Measurements from ENCODE around the gene SDHD.

SDHD gene

DNA sequence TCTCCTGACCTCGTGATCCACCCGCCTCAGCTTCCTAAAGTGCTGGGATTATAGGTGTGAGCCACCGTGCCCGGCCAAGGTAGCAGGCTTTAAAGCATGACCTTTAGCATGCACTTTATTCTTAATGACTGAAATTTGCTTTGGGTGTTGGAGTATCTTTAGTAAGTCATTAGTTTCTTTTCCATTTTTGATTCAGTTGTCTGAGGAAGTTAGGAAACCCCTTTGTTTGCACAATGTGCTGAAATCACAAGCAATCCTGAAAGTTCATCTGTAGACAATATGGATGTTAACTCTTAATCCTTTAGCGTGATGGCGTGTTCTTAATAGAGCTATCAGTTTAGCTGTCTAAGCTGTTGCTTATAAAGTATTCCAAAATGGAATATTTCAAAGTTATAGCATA lies 16.8 kb downstream of the SDHD start:
- DNase-seq (ENCODE audit: low read depth), result no peak

DNA sequence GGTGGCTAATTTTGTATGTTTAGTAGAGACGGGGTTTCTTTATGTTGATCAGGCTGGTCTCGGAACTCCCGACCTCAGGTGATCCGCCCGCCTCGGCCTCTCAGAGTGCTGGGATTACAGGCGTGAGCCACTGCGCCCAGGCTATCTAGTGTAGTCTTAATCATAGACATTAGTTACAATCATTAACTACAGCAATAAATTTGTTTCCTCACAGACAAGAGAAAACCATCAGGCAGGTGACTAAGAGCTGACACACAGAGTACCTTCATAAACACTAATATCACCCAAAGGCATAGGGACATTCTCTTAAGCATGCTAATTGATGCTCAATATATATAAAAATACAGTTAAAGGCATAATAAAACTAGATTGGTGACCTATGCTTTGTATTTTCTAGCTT lies 19.4 kb downstream of the SDHD start:
- DNase-seq (ENCODE audit: low read depth), result no peak

DNA sequence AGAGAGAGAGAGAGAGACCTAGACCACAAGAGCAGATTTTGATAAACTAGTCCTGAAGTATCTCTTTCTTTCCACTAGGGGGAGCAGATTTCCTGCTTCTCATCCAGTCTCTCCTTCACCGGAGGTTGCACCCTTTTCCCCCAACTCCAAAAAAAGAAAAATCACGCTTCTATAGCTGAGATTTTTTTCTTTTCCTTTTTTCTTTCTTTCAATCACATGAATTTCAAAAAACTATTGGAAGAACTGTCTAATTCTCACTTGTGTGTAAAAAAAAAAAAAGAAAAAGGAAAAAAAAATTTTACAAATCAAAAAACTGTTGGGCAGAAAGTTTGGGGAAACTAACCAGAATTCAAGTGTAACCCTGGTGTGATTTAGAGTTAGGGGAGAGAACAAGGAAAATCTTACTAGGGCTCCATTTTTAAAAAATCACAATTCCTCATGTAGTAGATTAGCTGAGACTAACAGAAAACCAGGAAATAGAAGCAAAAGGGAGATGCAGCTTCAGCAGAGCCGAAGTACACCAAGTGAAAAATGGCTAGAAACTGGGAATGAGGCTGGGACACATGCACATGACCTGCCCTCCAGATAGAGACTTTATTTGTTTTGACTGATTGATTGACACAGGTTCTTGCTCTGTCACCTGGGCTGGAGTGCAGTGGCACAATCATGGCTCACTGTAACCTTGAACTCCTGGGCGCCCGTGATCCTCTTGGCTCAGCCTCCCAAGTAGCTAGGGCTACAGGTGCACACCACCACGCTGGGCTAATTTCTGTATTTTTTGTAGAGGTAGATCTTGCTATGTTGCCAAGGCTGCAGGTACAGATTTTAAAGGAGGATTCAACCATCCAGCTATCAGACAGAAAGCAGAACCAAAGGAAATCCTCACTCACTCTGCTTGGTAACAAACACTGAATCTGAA lies 27.1 kb downstream of the SDHD start:
- no peak for DNase-seq (ENCODE audit: low read depth)

DNA sequence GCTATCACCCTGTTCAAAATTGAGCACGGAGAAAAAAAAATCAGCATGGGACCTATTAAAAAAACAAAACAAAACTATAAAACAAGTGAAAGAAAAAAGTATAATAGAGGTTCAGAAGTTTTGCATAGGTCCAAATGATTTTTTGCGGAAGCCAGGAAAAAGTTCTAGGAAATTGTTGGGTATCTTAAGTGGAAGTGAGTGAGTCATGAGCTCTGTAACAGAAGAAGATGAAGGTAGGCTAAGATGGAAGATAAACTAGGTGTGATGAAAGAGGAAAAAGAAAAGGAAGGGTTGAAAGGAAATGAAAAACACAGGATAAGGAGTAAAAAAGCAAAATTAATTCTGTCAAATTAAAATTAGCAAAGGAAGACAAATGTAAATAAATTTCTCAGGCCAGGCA lies 27.8 kb downstream of the SDHD start:
- DNase-seq (ENCODE audit: low read depth), result no peak

DNA sequence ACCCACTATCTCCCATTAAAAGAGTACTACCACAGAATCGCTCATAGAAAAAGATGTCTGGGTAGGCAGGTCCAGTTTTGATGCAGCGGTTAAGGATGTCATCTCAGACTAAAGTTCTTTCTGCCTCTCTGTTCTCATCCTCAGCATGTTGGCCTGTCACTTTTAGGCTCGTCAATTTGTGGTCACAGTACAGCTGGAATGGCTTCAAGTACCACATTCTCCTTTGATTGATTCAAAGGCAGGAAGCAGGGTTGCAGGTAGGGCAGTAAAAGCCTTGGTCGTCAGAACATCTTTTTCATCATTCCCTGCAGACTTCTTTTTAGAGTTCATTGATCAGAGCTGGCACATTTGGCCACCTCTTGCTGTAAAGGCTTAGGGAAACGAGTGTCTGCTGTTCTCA lies 28.7 kb downstream of the SDHD start:
- no peak for DNase-seq (ENCODE audit: low read depth)

DNA sequence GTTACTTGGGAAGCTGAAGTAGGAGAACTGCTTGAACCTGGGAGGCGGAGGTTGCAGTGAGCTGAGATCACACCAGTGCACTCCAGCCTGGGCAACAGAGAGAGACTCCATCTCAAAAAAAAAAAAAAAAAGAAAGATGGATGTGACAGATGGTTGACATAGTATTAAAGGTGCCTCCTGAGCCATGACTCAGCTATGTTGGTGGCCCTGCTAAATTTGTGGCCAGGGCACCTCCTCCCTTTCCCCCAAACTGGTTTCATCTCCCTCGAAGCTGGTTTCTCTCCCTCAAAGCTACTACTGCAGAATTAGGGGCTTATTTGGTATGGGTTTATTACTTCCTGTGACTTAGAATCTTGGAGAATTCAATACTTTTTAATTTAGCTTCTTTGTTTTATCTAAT lies 31.5 kb downstream of the SDHD start:
- DNase-seq (ENCODE audit: low read depth), result no peak

DNA sequence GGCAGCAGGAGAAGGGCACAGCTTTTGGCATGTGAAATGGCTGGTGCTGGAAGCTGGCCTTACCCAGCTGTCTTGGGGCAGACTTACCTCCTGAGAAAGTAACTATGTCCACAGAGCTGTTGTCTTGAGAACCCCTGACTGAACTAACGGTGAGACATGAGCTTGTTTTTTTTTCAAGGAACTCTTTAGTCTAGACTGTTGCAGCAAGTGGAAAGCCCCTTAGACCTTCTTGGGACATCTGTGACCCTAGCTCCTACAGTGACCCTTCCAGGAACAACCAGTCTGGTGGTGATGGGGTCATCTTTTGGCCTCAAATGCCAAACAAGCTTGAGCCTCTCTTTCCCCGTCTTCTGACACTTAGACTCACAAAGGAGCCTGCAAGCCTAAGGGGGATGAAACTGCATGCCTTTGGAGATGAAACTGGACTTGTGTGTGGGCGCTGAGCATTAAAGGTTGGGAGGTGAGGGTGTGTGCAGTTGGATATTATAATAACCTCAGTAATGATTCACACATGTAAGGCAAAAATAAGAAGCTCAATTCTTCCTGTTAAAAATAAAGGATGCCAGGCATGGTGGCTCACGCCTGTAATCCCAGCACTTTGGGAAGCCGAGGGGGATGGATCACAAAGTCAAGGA lies 35.4 kb downstream of the SDHD start:
- DNase-seq (ENCODE audit: low read depth), result no peak

DNA sequence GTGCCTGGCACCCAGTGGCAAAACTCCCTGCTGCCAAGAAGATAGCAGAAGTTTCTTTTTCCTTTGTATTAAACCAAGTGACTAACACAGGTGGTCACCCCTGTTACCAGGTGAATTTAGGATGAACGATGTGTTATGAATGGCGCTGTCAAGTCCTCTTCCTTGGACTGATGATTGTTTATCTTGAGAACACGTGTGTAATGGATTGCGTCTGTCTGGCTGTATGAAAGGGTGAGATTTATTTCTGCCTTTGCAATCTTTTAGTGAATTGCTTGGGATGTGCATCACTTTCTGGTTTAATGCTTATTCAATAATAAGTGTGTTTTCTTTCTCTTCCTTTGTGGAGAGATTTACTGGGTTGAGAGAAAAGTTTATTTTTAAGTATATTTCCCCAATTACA lies 36.5 kb downstream of the SDHD start:
- no peak for DNase-seq (ENCODE audit: low read depth)

DNA sequence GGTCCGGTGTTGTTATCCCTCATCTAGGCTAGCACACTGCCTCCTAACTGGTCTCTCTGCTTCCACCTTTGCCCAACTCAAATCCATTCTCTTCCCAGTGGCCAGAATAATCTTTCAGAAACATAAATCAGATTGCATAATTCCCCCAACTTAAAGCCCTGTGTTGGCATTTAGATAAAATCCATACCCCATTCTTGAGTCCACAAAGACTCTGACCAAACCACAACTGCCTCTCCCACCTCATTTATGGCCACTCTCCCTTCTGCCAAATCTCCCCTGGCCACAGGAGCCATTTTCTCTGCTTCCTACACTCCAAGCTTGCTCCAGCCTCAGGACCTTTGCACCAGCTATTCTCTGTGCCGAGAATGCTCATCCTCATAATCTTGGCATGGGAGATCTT lies 40.4 kb downstream of the SDHD start:
- DNase-seq (ENCODE audit: low read depth), result no peak

DNA sequence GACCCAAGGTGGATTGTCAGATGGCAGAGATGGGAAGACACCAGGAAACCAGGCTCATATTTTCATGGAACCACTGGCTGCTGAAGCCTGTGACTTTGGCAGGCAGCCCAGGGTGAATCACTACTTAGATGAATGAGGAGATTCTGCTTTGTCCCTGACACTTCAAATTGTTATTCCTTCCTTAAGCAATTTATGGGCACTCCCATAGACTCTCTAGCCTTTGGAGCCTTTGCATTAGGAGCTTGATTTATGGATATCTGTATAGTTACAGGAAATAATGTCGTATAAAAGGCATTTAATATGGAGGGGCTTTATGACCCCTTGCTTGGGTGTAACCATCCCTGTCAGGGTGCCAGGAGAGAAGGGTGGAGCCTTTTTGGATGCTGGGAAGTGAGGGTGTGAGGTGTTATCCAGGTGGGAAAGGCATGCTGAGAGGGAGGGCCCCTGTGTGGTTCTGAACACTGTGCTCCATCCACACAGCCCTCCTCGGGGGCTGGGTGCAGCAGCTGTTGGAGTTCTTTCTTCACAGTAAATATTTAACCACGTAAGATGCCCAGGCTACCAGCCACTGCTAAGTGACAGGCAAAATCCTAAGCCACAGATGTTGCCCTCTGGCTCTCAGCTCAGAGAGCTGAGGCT lies 41.9 kb downstream of the SDHD start:
- DNase-seq (ENCODE audit: low read depth), result peak; percentile 48

DNA sequence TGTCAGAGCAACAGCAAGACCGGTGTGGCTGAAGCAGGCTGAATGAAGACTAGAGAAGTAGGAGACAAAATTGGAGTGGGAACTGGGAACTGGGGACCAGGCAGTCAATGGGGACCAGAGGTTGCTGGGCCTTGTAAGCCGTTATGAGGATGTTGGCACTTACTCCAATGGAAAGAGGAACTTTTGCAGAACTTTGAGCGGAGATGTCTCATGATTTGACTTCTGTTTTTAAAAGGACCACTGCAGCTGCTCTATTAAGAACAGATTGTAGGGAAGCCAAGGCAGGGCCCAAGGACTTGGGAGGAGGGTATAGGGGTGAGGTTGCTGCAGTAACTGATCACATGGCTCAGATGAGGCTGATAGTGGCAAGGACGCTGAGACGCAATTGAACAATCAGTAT lies 43.0 kb downstream of the SDHD start:
- no peak for DNase-seq (ENCODE audit: low read depth)

DNA sequence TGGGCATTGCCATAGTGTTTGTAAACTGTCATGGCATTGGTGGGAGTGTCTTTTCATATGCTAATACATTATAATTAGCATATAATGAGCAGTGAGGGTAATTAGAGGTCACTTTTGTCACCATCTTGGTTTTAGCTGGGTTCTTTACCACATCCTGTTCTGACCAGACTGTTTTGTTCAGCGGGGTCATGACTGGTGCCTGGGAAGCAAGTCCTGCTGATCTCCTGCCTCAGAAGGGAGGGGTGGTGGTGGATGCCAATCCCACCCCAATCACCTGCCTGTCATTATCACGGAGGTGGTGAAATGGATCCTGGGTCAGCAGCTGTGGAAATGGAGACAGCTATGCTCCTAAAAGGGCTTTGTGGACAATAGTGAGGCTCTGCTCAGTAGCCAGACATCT lies 46.1 kb downstream of the SDHD start:
- DNase-seq (ENCODE audit: low read depth), result no peak

DNA sequence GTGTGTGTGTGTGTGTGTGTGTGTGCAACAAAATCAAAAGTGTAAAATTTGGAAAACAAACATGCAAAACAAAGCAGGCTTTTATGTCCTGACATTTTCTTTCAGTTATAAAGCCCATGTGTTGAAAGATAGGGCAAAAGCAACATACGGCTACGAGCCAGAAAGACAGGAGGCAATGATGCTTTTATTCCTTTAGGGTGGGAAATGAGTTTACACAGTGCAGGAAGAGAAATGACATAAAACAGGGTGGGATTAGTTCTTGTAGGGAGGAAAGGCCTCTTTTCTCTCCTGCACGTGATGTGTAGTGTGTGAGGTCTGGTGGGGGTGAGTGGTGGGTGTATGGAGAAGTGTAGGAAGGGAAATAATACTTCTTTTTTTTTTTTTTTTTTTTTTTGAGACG lies 47.8 kb downstream of the SDHD start:
- DNase-seq (ENCODE audit: low read depth), result no peak

DNA sequence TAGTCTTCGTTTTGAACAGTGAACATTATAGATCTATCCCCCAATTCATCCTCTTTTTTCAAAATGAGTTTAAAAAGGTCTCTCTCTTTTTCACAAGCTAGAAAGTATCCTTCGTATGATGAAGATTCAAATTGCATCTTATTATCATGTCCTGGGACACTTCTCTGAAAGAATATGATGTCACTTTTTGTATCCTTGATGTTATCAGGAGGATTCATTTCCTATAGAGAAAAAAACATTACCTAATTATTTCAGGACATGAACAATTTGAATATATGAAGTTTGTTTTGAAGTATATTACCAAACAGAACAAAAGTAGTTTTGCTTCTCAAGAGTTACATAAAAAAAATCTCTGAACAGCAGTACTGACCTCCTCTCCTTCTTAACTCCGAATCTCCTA lies 56.9 kb downstream of the SDHD start:
- no peak for DNase-seq (ENCODE audit: low read depth)
